Mucosa of descending colon (tissue), 3 donors: Measurements from ENCODE around the gene CHRNA9. TPM values are rescaled to one million over a fixed set of nuclear protein-coding genes. Genes with fewer than 3 reads are reported as not detected.
A peak's percentile ranks its signal among the peaks of the same experiment; 100 is the strongest.

ENCODE experiments used
- ATAC-seq: fragments of 200-7000 bp; cut with Tn5 transposase; one replicate; pipeline ENCODE4 v1.9.1; 2020; ENCODE audit warnings: mild to moderate bottlenecking, moderate library complexity
- DNase-seq, 3 donors: peaks; one replicate each; pipeline ENCODE4 v3.0.0-alpha.2; 2020
- H3K36me3 ChIP-seq: fragments of 200-600 bp; one replicate; pipeline ENCODE4 v1.8.0; 2021; ENCODE audit warnings: low read depth, mild to moderate bottlenecking
- H3K4me1 ChIP-seq: fragments of 200-600 bp; one replicate; pipeline ENCODE4 v1.8.0; 2021; ENCODE audit warnings: low read depth, mild to moderate bottlenecking
- H3K4me3 ChIP-seq: fragments of 200-600 bp; one replicate; pipeline ENCODE4 v1.8.0; 2021; ENCODE audit warnings: mild to moderate bottlenecking
- H3K9me3 ChIP-seq: fragments of 200-600 bp; one replicate; pipeline ENCODE4 v1.8.0; 2021; ENCODE audit warnings: mild to moderate bottlenecking
- CTCF ChIP-seq: fragments of 200-600 bp; IDR thresholded peaks from one replicate; pipeline ENCODE4 v1.8.0; 2022; ENCODE audit warnings: antibody characterized with exemption, mild to moderate bottlenecking
- intact Hi-C, 2 donors: fragments of 100-400 bp; cut with DNase I in 1 of 2; cut with micrococcal nuclease in 1 of 2; formaldehyde crosslinking; loops; one replicate each; pipeline versions ENCODE4 v1.11.0 to v1.11.1; 2022; cut with DNase I, micrococcal nuclease
- total RNA-seq, 3 donors: library from RNA; stranded (reverse); fragmentation: NEBNext Ultra II Directional in 2 of 3; extraction: Animal tissue kit (Norgen Biotek cat#: 25700) in 2 of 3; gene quantifications; one replicate each; pipeline versions ENCODE4 v1.2.1 to v1.2.4, GENCODE V29; 2021 to 2023
- donor health status: DM: no; HTN: no; CAD: no; lungs with moderate emphysema.
- donor health status: DM: no; HTN: no; CAD: no.
- donor health status: DM: no; HTN: yes; CAD: no.

Gene CHRNA9
- total RNA-seq, 3 donors from 2014 or later, result not detected

GRCh38 chr4:40377512-40378365 is 42.6 kb downstream of the CHRNA9 start:
- H3K4me1 ChIP-seq, result peaks cover 15% of the 10 kb centered on the region
- no peak for TF ChIP-seq CTCF
- peak in 2 of 3 donors; percentile 41 to 57 for DNase-seq
- H3K4me3 ChIP-seq, result no peak overlapping the region
- intact Hi-C loops, result no loop called here
- no peaks in the 10 kb centered on the region for H3K36me3 ChIP-seq
- H3K9me3 ChIP-seq, result no peaks in the 10 kb centered on the region
- peak; percentile 93 for ATAC-seq

DNA sequence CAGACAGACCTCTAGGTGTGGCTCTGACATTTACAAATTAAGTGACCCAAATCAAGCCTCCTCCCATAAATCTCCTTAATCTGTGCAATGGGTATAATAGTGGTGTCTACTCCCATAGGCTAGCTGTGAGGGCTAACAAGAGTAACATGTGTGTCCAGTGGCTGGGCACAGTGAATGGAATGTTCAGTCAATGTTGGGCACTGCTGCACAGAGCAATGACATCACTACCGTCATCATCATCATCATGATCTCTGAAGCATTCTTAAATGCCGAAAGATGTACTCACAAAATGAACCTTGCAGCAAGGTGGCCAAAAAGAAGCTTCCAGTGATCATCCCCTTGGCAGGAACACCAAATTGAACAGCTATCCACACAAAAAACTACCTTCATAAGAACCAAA is 43.5 kb downstream of the CHRNA9 start:
- Histone ChIP-seq H3K9me3 (no peaks in the 10 kb centered on the region), H3K4me3 (no peak overlapping the region), H3K36me3 (no peaks in the 10 kb centered on the region), H3K4me1 (peaks cover 15% of the 10 kb centered on the region)
- intact Hi-C loops, result no loop called here
- no peak for DNase-seq
- TF ChIP-seq CTCF, result no peak
- no peak for ATAC-seq

- no peak for ATAC-seq
- Histone ChIP-seq H3K4me3 (no peak overlapping the region), H3K9me3 (no peaks in the 10 kb centered on the region), H3K4me1 (peaks cover 15% of the 10 kb centered on the region), H3K36me3 (no peaks in the 10 kb centered on the region)
- intact Hi-C loops, result no loop called here
- no peak for DNase-seq
- TF ChIP-seq CTCF, result no peak
Measured at GRCh38 chr4:40379248-40379647, 44.1 kb downstream of the CHRNA9 start.

- peaks cover 15% of the 10 kb centered on the region for H3K4me1 ChIP-seq
- H3K4me3 ChIP-seq, result no peak overlapping the region
- TF ChIP-seq CTCF, result no peak
- H3K9me3 ChIP-seq, result no peaks in the 10 kb centered on the region
- no peak for DNase-seq
- H3K36me3 ChIP-seq, result no peaks in the 10 kb centered on the region
- intact Hi-C loops, result no loop called here
- no peak for ATAC-seq
Measured at GRCh38 chr4:40380647-40381046, 45.5 kb downstream of the CHRNA9 start.

DNA sequence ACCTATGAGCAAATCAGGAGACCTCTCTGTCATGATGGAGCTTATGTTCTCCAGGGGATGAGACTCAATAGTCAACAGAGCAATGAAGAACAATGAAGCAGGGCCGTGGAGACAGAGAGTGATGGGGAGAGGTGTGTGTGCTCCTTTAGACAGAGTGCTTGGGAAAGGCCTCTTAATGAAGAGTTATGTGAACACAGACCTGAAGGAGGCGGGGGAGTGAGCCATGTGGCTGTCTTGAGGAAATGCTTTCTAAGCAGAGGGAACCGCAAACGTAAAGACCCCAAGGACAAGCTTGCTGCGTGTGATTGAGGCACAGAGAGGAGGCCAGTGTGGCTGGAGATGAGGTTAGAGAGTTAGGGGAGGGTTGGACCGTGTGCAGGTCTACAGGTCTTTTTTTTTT is 53.1 kb downstream of the CHRNA9 start:
- no peak overlapping the region for H3K4me3 ChIP-seq
- DNase-seq (no peak), ATAC-seq (no peak)
- no peak for TF ChIP-seq CTCF
- no peaks in the 10 kb centered on the region for H3K4me1 ChIP-seq
- intact Hi-C loops, result no loop called here
- no peaks in the 10 kb centered on the region for H3K9me3 ChIP-seq
- no peaks in the 10 kb centered on the region for H3K36me3 ChIP-seq
